NK-92 treated with Interleukin-12 subunit alpha and Interleukin-12 subunit beta, amount 100 ng/mL, for 24 hours (cell line): Measurements from ENCODE around the gene CADM1.

Experiments
- DNase-seq: peaks from one replicate; lab custom pipeline; 2025; lab: John Stamatoyannopoulos, UW

Gene CADM1

GRCh38 chr11:115352805-115353485 lies 151.3 kb downstream of the CADM1 start:
- DNase-seq, result no peak

GRCh38 chr11:115349335-115350017 lies 154.7 kb downstream of the CADM1 start:
- no peak for DNase-seq

GRCh38 chr11:115348416-115348815 lies 155.8 kb downstream of the CADM1 start:
- DNase-seq, result no peak

- no peak for DNase-seq
Observed at GRCh38 chr11:115347106-115347505, 157.1 kb downstream of the CADM1 start.

GRCh38 chr11:115345840-115346239 lies 158.4 kb downstream of the CADM1 start:
- DNase-seq, result no peak

GRCh38 chr11:115345361-115345760 lies 158.9 kb downstream of the CADM1 start:
- DNase-seq, result no peak

GRCh38 chr11:115344846-115345245 lies 159.4 kb downstream of the CADM1 start:
- DNase-seq, result no peak

GRCh38 chr11:115342142-115342541 lies 162.1 kb downstream of the CADM1 start:
- no peak for DNase-seq

- no peak for DNase-seq
Observed at GRCh38 chr11:115340874-115341273, 163.3 kb downstream of the CADM1 start.

- DNase-seq, result no peak
Observed at GRCh38 chr11:115338476-115338875, 165.7 kb downstream of the CADM1 start.

- no peak for DNase-seq
Observed at GRCh38 chr11:115334932-115335788, 169.1 kb downstream of the CADM1 start.

GRCh38 chr11:115333949-115334348 lies 170.3 kb downstream of the CADM1 start:
- no peak for DNase-seq

- no peak for DNase-seq
Observed at GRCh38 chr11:115333121-115333520, 171.1 kb downstream of the CADM1 start.

- DNase-seq, result no peak
Observed at GRCh38 chr11:115330684-115331482, 173.3 kb downstream of the CADM1 start.

GRCh38 chr11:115326526-115326925 lies 177.7 kb downstream of the CADM1 start:
- DNase-seq, result no peak

GRCh38 chr11:115325523-115325922 lies 178.7 kb downstream of the CADM1 start:
- DNase-seq, result no peak

GRCh38 chr11:115324581-115325432 lies 179.4 kb downstream of the CADM1 start:
- DNase-seq, result no peak

GRCh38 chr11:115322553-115323203 lies 181.5 kb downstream of the CADM1 start:
- no peak for DNase-seq

- DNase-seq, result no peak
Observed at GRCh38 chr11:115321605-115322289, 182.5 kb downstream of the CADM1 start.
